Natural killer cell treated with Interleukin-12 subunit alpha and Interleukin-12 subunit beta and Interleukin-15 and Interleukin-18, amount 100 ng/mL, for 72 hours (primary cell): ENCODE data around the gene FUS. TPM values are rescaled to one million over a fixed set of nuclear protein-coding genes. Genes with fewer than 3 reads are reported as not detected.
A peak's percentile ranks its signal among the peaks of the same experiment; 100 is the strongest.
"Not testable (repeated sequence)": the region's sequence is repeated elsewhere in the genome, so short reads cannot be mapped to it uniquely, and the experiment has no call there.

Experiments
- ATAC-seq, 2 donors: fragments of 150-1000 bp; cut with Tn5 transposase in 1 of 2; sonication (Bioruptor Pico), chemical (Tn5 transposase) in 1 of 2; 2 replicates each; pipeline ENCODE4 v1.10.0; 2021
- DNase-seq: peaks from one replicate; pipeline ENCODE4 v3.0.0; 2022; ENCODE audit warnings: low spot score
- H3K27ac Mint-ChIP-seq, 2 donors: 1 replicate in 1 of 2; 2 replicates in 1 of 2; pipeline ENCODE4 v1.8.0; 2022; ENCODE audit warnings: mixed read lengths in 2 of 2, mild to moderate bottlenecking in 1 of 2, moderate library complexity in 1 of 2
- H3K27me3 Mint-ChIP-seq, 2 donors: 1 replicate in 1 of 2; 2 replicates in 1 of 2; pipeline ENCODE4 v1.8.0; 2022; ENCODE audit warnings: mixed read lengths in 2 of 2
- H3K36me3 Mint-ChIP-seq: one replicate; pipeline ENCODE4 v1.8.0; 2022; ENCODE audit warnings: mixed read lengths
- H3K4me1 Mint-ChIP-seq, 2 donors: 1 replicate in 1 of 2; 2 replicates in 1 of 2; pipeline ENCODE4 v1.8.0; 2022; ENCODE audit warnings: low read depth in 2 of 2, mixed read lengths in 2 of 2, mild to moderate bottlenecking in 1 of 2
- H3K4me3 Mint-ChIP-seq: one replicate; pipeline ENCODE4 v1.8.0; 2022; ENCODE audit warnings: mixed read lengths
- H3K9me3 Mint-ChIP-seq: 2 replicates; pipeline ENCODE4 v1.8.0; 2022; ENCODE audit warnings: mixed read lengths
- total RNA-seq, 2 donors: library from RNA; stranded (reverse); gene quantifications; one replicate each; pipeline ENCODE4 v1.2.3, GENCODE V29; 2022

Gene FUS
- total RNA-seq, 2 donors from 2014 or later, result 625 to 840 TPM

GRCh38 chr16:31196324-31197088 is 16.6 kb downstream of the FUS start:
- Mint-ChIP-seq H3K4me1 (peaks cover 48 to 60% of the 10 kb centered on the region in 2 donors), H3K4me3 (peak overlapping the region; percentile 1)

DNA sequence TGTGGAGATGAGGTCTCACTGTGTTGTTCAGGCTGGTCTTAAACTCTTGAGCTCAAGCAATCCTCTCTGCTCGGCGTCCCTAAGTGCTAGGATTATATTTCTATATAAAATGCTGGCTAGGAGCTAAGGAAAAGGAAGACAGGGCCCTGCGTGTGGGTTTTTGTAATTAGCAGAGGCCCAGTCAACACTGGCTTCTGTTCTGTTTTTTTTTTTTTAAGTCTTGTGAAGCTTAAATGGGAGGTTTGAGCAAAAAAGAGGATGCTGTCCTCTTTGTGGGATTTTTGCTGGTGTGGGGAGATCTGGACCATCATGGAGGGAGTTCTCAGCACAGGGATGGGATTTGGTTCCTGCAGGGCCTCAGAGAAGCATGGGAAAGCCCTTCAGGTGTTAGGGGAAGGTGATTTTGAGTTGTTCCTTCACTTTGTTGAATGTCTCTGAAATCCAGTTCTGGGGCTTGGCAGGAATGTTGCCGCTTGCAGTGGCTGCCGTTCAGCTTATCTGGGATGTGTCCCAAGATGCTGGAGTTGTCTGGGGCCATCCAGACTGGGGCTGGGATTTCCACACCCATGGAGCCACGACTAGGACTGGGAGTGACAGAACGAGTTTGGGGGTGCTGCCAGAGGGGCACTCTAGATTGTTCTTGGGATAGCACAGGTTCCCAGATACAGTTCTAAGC is 18.4 kb downstream of the FUS start:
- H3K4me1 Mint-ChIP-seq, result peaks cover 47 to 58% of the 10 kb centered on the region in 2 donors
- H3K4me3 Mint-ChIP-seq, result no peak overlapping the region
- no peak for DNase-seq
- H3K9me3 Mint-ChIP-seq, result no peaks in the 10 kb centered on the region
- no peaks in the 10 kb centered on the region for H3K27me3 Mint-ChIP-seq
- H3K36me3 Mint-ChIP-seq, result peaks cover 17% of the 10 kb centered on the region
- ATAC-seq, result no peak
- peak overlapping the region; percentile 36 to 48 for H3K27ac Mint-ChIP-seq

More at GRCh38 chr16:31196324-31197088, 16.6 kb downstream of the FUS start:
- DNase-seq (no peak), ATAC-seq (peak; percentile 39 to 57)
- Mint-ChIP-seq H3K27ac (peak overlapping the region; percentile 29 to 60), H3K9me3 (no peaks in the 10 kb centered on the region), H3K36me3 (peaks cover 25% of the 10 kb centered on the region), H3K27me3 (no peaks in the 10 kb centered on the region)

GRCh38 chr16:31199430-31200041 is 19.6 kb downstream of the FUS start:
- Mint-ChIP-seq H3K4me1 (peaks cover 48 to 56% of the 10 kb centered on the region in 2 donors), H3K27ac (peak overlapping the region; percentile 36 to 48), H3K4me3 (peak overlapping the region; percentile 11), H3K36me3 (peaks cover 13% of the 10 kb centered on the region), H3K27me3 (no peaks in the 10 kb centered on the region), H3K9me3 (no peaks in the 10 kb centered on the region)
- no peak for DNase-seq
- no peak for ATAC-seq

DNA sequence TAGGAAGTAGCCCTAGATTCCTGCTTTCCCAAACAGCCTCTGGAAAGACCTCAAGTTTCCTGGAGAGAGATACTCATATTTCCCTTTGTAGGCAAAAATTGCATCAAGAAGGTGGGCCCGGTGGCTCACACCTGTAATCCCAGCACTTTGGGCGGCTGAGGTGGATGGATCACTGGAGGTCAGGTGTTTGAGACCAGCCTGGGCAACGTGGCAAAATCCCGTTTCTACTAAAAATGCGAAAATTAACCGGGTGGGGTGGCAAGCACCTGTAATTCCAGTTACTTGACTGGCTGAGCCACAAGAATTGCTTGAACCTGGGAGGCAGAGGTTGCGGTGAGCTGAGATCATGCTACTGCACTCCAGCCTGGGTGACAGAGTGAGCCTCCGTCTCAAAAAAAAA is 20.2 kb downstream of the FUS start:
- not testable (repeated sequence) for ATAC-seq, H3K27me3 Mint-ChIP-seq, DNase-seq, H3K9me3 Mint-ChIP-seq
- Mint-ChIP-seq H3K27ac (peak overlapping the region; percentile 36 to 48), H3K4me1 (peaks cover 48 to 52% of the 10 kb centered on the region in 2 donors), H3K36me3 (peaks cover 13% of the 10 kb centered on the region), H3K4me3 (peak overlapping the region; percentile 11)

DNA sequence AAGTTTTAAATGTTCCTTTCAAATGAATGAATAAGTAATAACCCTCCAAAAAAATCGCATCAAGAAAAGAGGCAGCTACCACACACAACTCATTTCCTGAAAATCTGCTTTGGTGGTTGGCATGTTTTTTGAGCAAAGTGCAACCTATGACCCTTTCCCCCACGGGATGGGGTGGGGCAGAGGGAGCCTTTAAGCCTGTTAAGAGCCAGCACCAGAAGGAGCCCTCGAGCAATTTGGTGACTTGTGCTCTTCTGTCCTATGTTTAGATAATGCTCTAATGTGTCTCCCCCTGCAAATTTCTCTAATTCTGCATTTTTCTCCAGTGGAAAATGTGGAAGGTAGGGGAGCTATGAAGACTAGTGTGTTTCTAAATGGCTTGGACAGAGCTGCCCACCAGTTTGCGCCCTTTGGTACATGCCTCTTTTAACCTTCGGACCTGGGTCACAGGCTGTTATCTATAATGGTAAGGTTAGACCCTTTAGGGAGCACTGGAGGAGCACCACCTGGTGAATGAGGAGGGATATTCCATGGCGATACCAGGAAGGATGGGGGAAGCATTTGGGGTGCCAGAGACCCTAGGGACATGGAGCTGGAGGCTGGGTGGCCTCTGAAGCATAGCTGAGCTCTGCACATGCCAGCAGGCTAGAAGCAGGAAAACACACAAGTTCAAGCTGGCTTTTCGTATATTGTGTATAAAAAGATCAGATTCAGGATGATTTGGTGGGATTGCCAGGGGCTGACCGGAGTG is 21.1 kb downstream of the FUS start:
- ATAC-seq (peak in 1 of 2 donors; percentile 41), DNase-seq (no peak)
- H3K27ac Mint-ChIP-seq, result peak overlapping the region; percentile 83 to 93
- H3K36me3 Mint-ChIP-seq, result peaks cover 12% of the 10 kb centered on the region
- no peaks in the 10 kb centered on the region for H3K9me3 Mint-ChIP-seq
- no peaks in the 10 kb centered on the region for H3K27me3 Mint-ChIP-seq
- peak overlapping the region; percentile 92 for H3K4me3 Mint-ChIP-seq
- peaks cover 50 to 53% of the 10 kb centered on the region in 2 donors for H3K4me1 Mint-ChIP-seq

DNA sequence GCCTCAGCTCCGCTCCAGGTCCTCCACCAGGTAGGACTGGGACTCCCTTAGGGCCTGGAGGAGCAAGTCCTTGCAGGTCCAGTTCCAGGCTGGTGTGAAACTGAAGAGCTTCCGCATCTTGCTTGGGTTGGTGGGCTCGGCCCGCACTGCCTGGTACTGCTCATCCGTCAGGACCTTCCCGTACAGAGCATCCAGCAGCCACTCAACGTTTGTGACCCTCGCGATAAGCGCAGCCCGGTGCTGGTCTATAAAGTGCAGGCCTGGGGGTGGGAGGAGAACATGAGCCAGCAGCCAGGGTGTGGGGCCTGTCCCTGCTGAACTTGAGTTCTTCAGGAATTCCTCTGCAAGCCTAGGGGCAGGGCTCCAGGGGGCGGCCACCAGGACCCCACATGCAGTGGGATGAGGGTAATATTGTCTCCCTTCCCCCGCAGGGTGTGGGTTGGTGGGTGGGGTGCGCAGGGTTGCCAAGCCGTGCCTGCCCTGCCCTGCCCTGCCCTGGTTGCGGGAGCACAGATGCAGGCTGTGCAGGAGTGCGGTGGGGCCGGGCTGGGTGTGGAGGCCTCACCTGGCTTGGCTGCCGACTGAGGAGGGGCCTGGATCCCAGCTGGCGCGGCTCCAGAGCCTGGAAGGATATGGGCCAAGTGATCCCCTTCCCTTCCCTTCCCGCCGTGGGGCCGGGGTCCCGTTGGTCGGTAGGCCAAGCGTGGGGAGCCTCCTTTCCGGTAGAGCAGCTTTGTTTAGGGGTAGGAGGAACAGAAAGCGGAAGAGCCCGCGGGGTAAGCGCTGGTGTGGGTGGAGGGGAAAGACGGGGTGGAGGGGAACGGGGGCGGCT is 21.9 kb downstream of the FUS start:
- Mint-ChIP-seq H3K36me3 (peaks cover 8% of the 10 kb centered on the region), H3K27ac (peak overlapping the region; percentile 83 to 93), H3K4me3 (peak overlapping the region; percentile 92), H3K27me3 (no peaks in the 10 kb centered on the region), H3K4me1 (peaks cover 45 to 53% of the 10 kb centered on the region in 2 donors), H3K9me3 (no peaks in the 10 kb centered on the region)
- peak; percentile 71 to 79 for ATAC-seq
- DNase-seq, result peak; percentile 69

DNA sequence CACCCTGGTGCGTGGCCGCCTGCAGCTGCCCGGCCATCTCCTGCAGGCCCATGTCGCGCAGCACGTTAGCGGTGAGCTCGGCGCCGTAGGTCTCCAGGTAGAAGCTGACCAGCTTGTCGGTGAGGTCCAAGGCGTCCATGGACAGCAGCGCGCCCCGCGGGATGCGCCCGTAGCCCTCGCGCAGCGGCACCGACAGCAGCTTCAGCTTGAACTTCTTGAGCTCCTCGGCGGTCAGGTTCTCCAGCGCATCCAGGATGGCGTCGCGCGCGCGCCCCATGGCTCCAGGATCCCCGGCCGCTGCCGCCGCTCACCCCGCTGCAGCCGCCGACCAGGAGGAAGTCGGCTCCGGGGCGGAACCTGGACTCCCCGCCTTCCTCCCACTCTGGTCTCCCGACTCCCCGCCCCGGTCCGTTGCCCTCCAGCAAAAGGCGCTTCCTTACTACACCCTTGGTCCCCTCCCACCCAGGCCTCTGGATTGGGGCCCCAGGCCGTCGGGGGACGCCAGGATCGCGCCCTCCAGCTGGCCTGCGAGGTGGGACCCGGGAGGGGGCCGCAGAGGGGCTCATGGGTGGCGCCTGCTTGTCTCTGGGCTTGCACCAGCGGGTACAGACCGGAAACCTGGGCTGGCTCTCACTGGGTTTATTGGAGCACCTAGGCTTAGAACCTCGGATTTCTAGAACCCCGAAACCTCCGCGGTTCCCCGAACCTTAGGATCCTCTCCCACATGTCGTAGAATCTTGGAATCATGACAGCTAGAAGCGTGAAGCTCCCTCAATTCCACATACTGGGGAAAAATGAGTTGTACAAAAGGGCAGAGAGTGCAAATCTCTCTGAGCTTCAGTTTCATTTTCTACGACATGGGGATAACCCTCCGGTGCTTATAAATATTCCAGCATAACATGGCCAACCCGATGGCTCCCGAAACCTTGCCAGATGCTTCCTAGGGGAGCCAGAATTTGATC is 22.8 kb downstream of the FUS start, which contains the start of gene PYCARD:
Gene PYCARD (minus strand): TSS at position 347 of the 962 bp plus-strand sequence. CDS start 70 bp downstream, at position 277.
- ATAC-seq (peak; percentile 62 to 70), DNase-seq (no peak)
- Mint-ChIP-seq H3K4me1 (peaks cover 45 to 53% of the 10 kb centered on the region in 2 donors), H3K4me3 (peak within 1 kb of the TSS; percentile 92), H3K9me3 (no peaks in the 10 kb centered on the region), H3K36me3 (peaks cover 8% of the 10 kb centered on the region), H3K27ac (peak within 1 kb of the TSS; percentile 83 to 93), H3K27me3 (no peaks in the 10 kb centered on the region)

DNA sequence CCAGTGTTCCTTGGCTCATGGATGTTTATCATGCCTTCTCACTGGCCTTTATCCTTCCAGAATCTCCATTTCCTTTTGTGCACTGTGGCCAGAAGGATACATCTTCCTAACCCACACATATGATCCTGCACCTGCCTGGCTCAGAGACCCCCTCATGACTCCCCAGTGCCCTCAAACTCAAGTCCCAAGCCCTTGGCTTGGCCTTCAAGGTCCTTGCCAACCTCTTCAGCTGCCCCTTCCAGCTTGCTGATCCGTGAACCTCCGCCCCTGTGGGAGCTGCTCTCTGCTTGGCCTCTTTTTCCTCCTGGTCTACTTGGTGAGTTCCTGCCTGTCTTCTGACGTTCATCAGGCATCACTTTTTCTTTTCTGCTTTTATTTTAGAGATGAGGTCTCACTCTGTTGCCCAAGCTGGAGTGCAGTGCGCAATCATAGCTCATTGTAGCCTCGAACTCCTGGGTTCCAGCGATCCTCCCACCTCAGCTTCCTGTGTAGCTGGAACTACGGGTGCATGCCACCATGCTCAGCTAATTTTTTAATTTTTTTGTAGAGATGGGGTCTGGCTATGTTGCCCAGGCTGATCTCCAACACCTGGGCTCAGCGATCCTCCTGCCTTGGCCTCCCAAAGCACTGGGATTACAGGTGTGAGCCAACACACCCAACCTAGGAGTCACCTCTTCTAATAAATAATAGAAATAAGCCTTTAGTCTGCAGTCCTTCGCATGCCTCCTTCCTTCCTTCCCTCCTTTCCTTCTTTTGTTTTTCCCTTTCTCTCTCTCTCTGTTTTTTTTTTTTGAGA is 25.1 kb downstream of the FUS start:
- H3K9me3 Mint-ChIP-seq, result no peaks in the 10 kb centered on the region
- no peaks in the 10 kb centered on the region for H3K27me3 Mint-ChIP-seq
- ATAC-seq, result no peak
- no peak for DNase-seq
- peak overlapping the region in 1 of 2 donors; percentile 78 for H3K27ac Mint-ChIP-seq
- no peaks in the 10 kb centered on the region for H3K36me3 Mint-ChIP-seq
- H3K4me3 Mint-ChIP-seq, result no peak overlapping the region
- H3K4me1 Mint-ChIP-seq, result peaks cover 29 to 35% of the 10 kb centered on the region in 2 donors

- H3K9me3 Mint-ChIP-seq, result no peaks in the 10 kb centered on the region
- H3K27ac Mint-ChIP-seq, result peak overlapping the region in 1 of 2 donors; percentile 78
- no peak overlapping the region for H3K4me3 Mint-ChIP-seq
- H3K4me1 Mint-ChIP-seq, result peaks cover 20 to 28% of the 10 kb centered on the region in 2 donors
- DNase-seq, result no peak
- ATAC-seq, result no peak
- H3K27me3 Mint-ChIP-seq, result peaks cover 0 to 2% of the 10 kb centered on the region in 2 donors
- no peaks in the 10 kb centered on the region for H3K36me3 Mint-ChIP-seq
Measured at GRCh38 chr16:31206776-31207175, 26.8 kb downstream of the FUS start.

DNA sequence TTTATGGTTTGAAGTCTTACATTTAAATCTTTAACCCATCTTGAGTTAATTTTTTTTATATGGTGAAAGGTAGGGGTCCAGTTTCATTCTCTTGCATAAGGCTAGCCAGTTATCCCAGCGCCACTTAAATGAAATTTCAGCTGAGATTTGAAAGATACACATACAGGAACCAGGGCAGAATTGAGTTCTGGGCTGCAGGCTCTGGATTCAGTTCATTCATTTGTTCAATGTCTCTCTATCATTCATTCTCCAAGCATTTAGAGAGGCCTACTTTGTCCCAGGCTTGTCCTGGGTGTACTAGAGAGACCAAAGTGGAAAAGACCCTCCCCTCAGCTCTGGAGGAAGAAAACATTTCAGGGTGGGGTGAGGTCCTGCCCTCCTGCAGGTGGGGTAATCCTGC is 33.4 kb downstream of the FUS start:
- H3K27me3 Mint-ChIP-seq, result peaks cover 7 to 15% of the 10 kb centered on the region in 2 donors
- no peaks in the 10 kb centered on the region for H3K36me3 Mint-ChIP-seq
- H3K27ac Mint-ChIP-seq, result no peak overlapping the region
- no peaks in the 10 kb centered on the region for H3K9me3 Mint-ChIP-seq
- DNase-seq (no peak), ATAC-seq (no peak)
- peaks cover 15 to 18% of the 10 kb centered on the region in 2 donors for H3K4me1 Mint-ChIP-seq
- H3K4me3 Mint-ChIP-seq, result no peak overlapping the region
